Esophagus muscularis mucosa (tissue), 3 donors: ENCODE data around the gene CER1.

Experiments
- POLR2A ChIP-seq: fragments of 450-650 bp; IDR thresholded peaks from one replicate; pipeline ENCODE4 v1.6.1; 2017; ENCODE audit warnings: antibody characterized with exemption, moderate library complexity, mild to moderate bottlenecking, low read depth
- POLR2AphosphoS5 ChIP-seq, 2 donors: sonication (generic); formaldehyde crosslinking; IDR thresholded peaks; one replicate each; pipeline ENCODE4 v1.6.1; 2017; ENCODE audit warnings: antibody characterized with exemption in 2 of 2
- TF ChIP-seq, protein P1 (sequence below), 3 experiments: fragments of 200-600 bp in 2 of 3; fragments of 450-650 bp in 1 of 3; sonication (generic) in 2 of 3; IDR thresholded peaks; one replicate each; pipeline ENCODE4 v1.5.1; 2017 to 2019; ENCODE audit warnings: antibody characterized with exemption in 3 of 3, mild to moderate bottlenecking in 2 of 3, moderate library complexity in 1 of 3

GRCh38 chr9:14752871-14753270, 30.3 kb upstream of the CER1 start:
- TF ChIP-seq, protein P1, sequence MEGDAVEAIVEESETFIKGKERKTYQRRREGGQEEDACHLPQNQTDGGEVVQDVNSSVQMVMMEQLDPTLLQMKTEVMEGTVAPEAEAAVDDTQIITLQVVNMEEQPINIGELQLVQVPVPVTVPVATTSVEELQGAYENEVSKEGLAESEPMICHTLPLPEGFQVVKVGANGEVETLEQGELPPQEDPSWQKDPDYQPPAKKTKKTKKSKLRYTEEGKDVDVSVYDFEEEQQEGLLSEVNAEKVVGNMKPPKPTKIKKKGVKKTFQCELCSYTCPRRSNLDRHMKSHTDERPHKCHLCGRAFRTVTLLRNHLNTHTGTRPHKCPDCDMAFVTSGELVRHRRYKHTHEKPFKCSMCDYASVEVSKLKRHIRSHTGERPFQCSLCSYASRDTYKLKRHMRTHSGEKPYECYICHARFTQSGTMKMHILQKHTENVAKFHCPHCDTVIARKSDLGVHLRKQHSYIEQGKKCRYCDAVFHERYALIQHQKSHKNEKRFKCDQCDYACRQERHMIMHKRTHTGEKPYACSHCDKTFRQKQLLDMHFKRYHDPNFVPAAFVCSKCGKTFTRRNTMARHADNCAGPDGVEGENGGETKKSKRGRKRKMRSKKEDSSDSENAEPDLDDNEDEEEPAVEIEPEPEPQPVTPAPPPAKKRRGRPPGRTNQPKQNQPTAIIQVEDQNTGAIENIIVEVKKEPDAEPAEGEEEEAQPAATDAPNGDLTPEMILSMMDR (IDR thresholded peaks at IDR 0.05): no peak
- TF ChIP-seq POLR2A (no peak), POLR2AphosphoS5 (IDR thresholded peaks at IDR 0.05) (no peak)
